Mucosa of descending colon (tissue), 3 donors: ENCODE results near the gene HMBS. TPM values are rescaled to one million over a fixed set of nuclear protein-coding genes. Genes with fewer than 3 reads are reported as not detected.

ENCODE experiments used
- ATAC-seq: fragments of 200-7000 bp; cut with Tn5 transposase; one replicate; pipeline ENCODE4 v1.9.1; 2020; ENCODE audit warnings: mild to moderate bottlenecking, moderate library complexity
- DNase-seq, 3 donors: peaks; one replicate each; pipeline ENCODE4 v3.0.0-alpha.2; 2020
- H3K36me3 ChIP-seq: fragments of 200-600 bp; one replicate; pipeline ENCODE4 v1.8.0; 2021; ENCODE audit warnings: low read depth, mild to moderate bottlenecking
- H3K4me1 ChIP-seq: fragments of 200-600 bp; one replicate; pipeline ENCODE4 v1.8.0; 2021; ENCODE audit warnings: low read depth, mild to moderate bottlenecking
- H3K4me3 ChIP-seq: fragments of 200-600 bp; one replicate; pipeline ENCODE4 v1.8.0; 2021; ENCODE audit warnings: mild to moderate bottlenecking
- H3K9me3 ChIP-seq: fragments of 200-600 bp; one replicate; pipeline ENCODE4 v1.8.0; 2021; ENCODE audit warnings: mild to moderate bottlenecking
- CTCF ChIP-seq: fragments of 200-600 bp; IDR thresholded peaks from one replicate; pipeline ENCODE4 v1.8.0; 2022; ENCODE audit warnings: antibody characterized with exemption, mild to moderate bottlenecking
- intact Hi-C, 2 donors: fragments of 100-400 bp; cut with DNase I in 1 of 2; cut with micrococcal nuclease in 1 of 2; formaldehyde crosslinking; loops; one replicate each; pipeline versions ENCODE4 v1.11.0 to v1.11.1; 2022; cut with DNase I, micrococcal nuclease
- total RNA-seq, 3 donors: library from RNA; stranded (reverse); fragmentation: NEBNext Ultra II Directional in 2 of 3; extraction: Animal tissue kit (Norgen Biotek cat#: 25700) in 2 of 3; gene quantifications; one replicate each; pipeline versions ENCODE4 v1.2.1 to v1.2.4, GENCODE V29; 2021 to 2023
- donor health status: DM: no; HTN: no; CAD: no; lungs with moderate emphysema.
- donor health status: DM: no; HTN: no; CAD: no.
- donor health status: DM: no; HTN: yes; CAD: no.

The HMBS gene
- total RNA-seq, 3 donors from 2014 or later: 17.2 to 27.8 (median 19.5) TPM

- H3K4me1 ChIP-seq: peaks cover 17% of the 10 kb centered on the region
- ATAC-seq (no peak), DNase-seq (no peak)
- no peaks in the 10 kb centered on the region for H3K9me3 ChIP-seq
- no peaks in the 10 kb centered on the region for H3K36me3 ChIP-seq
- no peak for TF ChIP-seq CTCF
- intact Hi-C loops: no loop called here
- no peak overlapping the region for H3K4me3 ChIP-seq
These were observed 26.8 kb downstream of the HMBS start for GRCh38 chr11:119111361-119111925.

GRCh38 chr11:119112314-119113020 is 27.8 kb downstream of the HMBS start:
- intact Hi-C loops: no loop called here
- H3K9me3 ChIP-seq: no peaks in the 10 kb centered on the region
- ATAC-seq (no peak), DNase-seq (no peak)
- TF ChIP-seq CTCF: no peak
- H3K4me1 ChIP-seq: peaks cover 17% of the 10 kb centered on the region
- no peak overlapping the region for H3K4me3 ChIP-seq
- H3K36me3 ChIP-seq: no peaks in the 10 kb centered on the region

GRCh38 chr11:119113716-119114115 is 29.0 kb downstream of the HMBS start:
- Histone ChIP-seq H3K4me3 (no peak overlapping the region), H3K36me3 (no peaks in the 10 kb centered on the region), H3K4me1 (peaks cover 10% of the 10 kb centered on the region), H3K9me3 (no peaks in the 10 kb centered on the region)
- DNase-seq (no peak), ATAC-seq (no peak)
- intact Hi-C loops: no loop called here
- TF ChIP-seq CTCF: no peak

- no peaks in the 10 kb centered on the region for H3K36me3 ChIP-seq
- ATAC-seq: no peak
- intact Hi-C loops: no loop called here
These were observed 29.7 kb downstream of the HMBS start for GRCh38 chr11:119114351-119114750.

GRCh38 chr11:119115484-119116234 is 31.0 kb downstream of the HMBS start:
- no peaks in the 10 kb centered on the region for H3K4me1 ChIP-seq
- no peak overlapping the region for H3K4me3 ChIP-seq
- ATAC-seq (peak; percentile 28), DNase-seq (peak; percentile 31 to 58 (median 44))
- no peaks in the 10 kb centered on the region for H3K36me3 ChIP-seq
- no peaks in the 10 kb centered on the region for H3K9me3 ChIP-seq
- no peak for TF ChIP-seq CTCF
- intact Hi-C loops: no loop called here

More at GRCh38 chr11:119114351-119114750, 29.7 kb downstream of the HMBS start:
- Histone ChIP-seq H3K9me3 (no peaks in the 10 kb centered on the region), H3K4me1 (peaks cover 6% of the 10 kb centered on the region), H3K4me3 (no peak overlapping the region)
- no peak for TF ChIP-seq CTCF
- no peak for DNase-seq
